EH (cell line): ENCODE measurements around the gene SNX25.
"Not testable (repeated sequence)": the region's sequence is repeated elsewhere in the genome, so short reads cannot be mapped to it uniquely, and the experiment has no call there.

Source experiments
- DNase-seq: peaks from one replicate; pipeline ENCODE4 v3.0.0-alpha.2; 2015; ENCODE audit warnings: low read depth

The SNX25 gene

GRCh38 chr4:185232370-185232769 is 23.0 kb downstream of the SNX25 start:
- DNase-seq: no peak

- DNase-seq: no peak
These were observed 25.9 kb downstream of the SNX25 start for GRCh38 chr4:185235119-185235842.

GRCh38 chr4:185235843-185236503 is 26.6 kb downstream of the SNX25 start:
- peak; percentile 33 for DNase-seq

- no peak for DNase-seq
These were observed 27.8 kb downstream of the SNX25 start for GRCh38 chr4:185237175-185237574.

GRCh38 chr4:185238215-185238681 is 28.9 kb downstream of the SNX25 start:
- peak; percentile 79 for DNase-seq

- peak; percentile 13 for DNase-seq
These were observed 29.4 kb downstream of the SNX25 start for GRCh38 chr4:185238750-185239149.

- DNase-seq: not testable (repeated sequence)
These were observed 31.1 kb downstream of the SNX25 start for GRCh38 chr4:185240486-185240885.

- DNase-seq: peak; percentile 18
These were observed 33.5 kb downstream of the SNX25 start for GRCh38 chr4:185242749-185243533.

GRCh38 chr4:185243879-185244278 is 34.5 kb downstream of the SNX25 start:
- DNase-seq: no peak

GRCh38 chr4:185244763-185245162 is 35.4 kb downstream of the SNX25 start:
- peak; percentile 56 for DNase-seq

GRCh38 chr4:185246453-185246852 is 37.1 kb downstream of the SNX25 start:
- DNase-seq: no peak

- no peak for DNase-seq
These were observed 37.8 kb downstream of the SNX25 start for GRCh38 chr4:185247151-185247550.

GRCh38 chr4:185248393-185249039 is 39.1 kb downstream of the SNX25 start:
- DNase-seq: no peak

- no peak for DNase-seq
These were observed 39.7 kb downstream of the SNX25 start for GRCh38 chr4:185249105-185249504.

- DNase-seq: peak; percentile 39
These were observed 45.0 kb downstream of the SNX25 start for GRCh38 chr4:185254434-185254833.

- no peak for DNase-seq
These were observed 46.5 kb downstream of the SNX25 start for GRCh38 chr4:185255868-185256267.

GRCh38 chr4:185256446-185256845 is 47.0 kb downstream of the SNX25 start:
- peak; percentile 67 for DNase-seq

GRCh38 chr4:185257086-185257485 is 47.7 kb downstream of the SNX25 start:
- DNase-seq: no peak

- DNase-seq: no peak
These were observed 48.3 kb downstream of the SNX25 start for GRCh38 chr4:185257694-185258093.

- DNase-seq: peak; percentile 87
These were observed 49.3 kb downstream of the SNX25 start for GRCh38 chr4:185258741-185259140.

GRCh38 chr4:185259719-185260118 is 50.3 kb downstream of the SNX25 start:
- DNase-seq: no peak

- no peak for DNase-seq
These were observed 52.5 kb downstream of the SNX25 start for GRCh38 chr4:185261946-185262345.
